Activated CD8-positive, alpha-beta memory T cell treated with anti-CD3 and anti-CD28 coated beads for 1 hour (primary cell): ENCODE measurements around the gene ABCA13.

ENCODE experiments used
- DNase-seq, 2 donors: peaks; one replicate each; pipeline ENCODE4 v3.0.0-alpha.2; 2020; ENCODE audit warnings: low read depth in 1 of 2; ENCODE audit errors: extremely low read depth in 1 of 2

ABCA13 gene

GRCh38 chr7:48505466-48505865, 334.2 kb downstream of the ABCA13 start:
- no peak for DNase-seq

- DNase-seq: no peak
Measured at GRCh38 chr7:48506569-48506968, 335.3 kb downstream of the ABCA13 start.

- no peak for DNase-seq
Measured at GRCh38 chr7:48511080-48511479, 339.8 kb downstream of the ABCA13 start.

- DNase-seq: no peak
Measured at GRCh38 chr7:48512892-48513291, 341.6 kb downstream of the ABCA13 start.

- DNase-seq: no peak
Measured at GRCh38 chr7:48515171-48515570, 343.9 kb downstream of the ABCA13 start.

- no peak for DNase-seq
Measured at GRCh38 chr7:48518092-48518491, 346.8 kb downstream of the ABCA13 start.

- no peak for DNase-seq
Measured at GRCh38 chr7:48522692-48523091, 351.4 kb downstream of the ABCA13 start.

GRCh38 chr7:48525736-48526732, 354.8 kb downstream of the ABCA13 start:
- no peak for DNase-seq

- DNase-seq: no peak
Measured at GRCh38 chr7:48528646-48529045, 357.4 kb downstream of the ABCA13 start.

GRCh38 chr7:48537561-48537960, 366.3 kb downstream of the ABCA13 start:
- DNase-seq: no peak

- DNase-seq: no peak
Measured at GRCh38 chr7:48540746-48541145, 369.5 kb downstream of the ABCA13 start.

- no peak for DNase-seq
Measured at GRCh38 chr7:48548667-48549066, 377.4 kb downstream of the ABCA13 start.

- no peak for DNase-seq
Measured at GRCh38 chr7:48551652-48552051, 380.4 kb downstream of the ABCA13 start.

GRCh38 chr7:48563334-48563733, 392.1 kb downstream of the ABCA13 start:
- DNase-seq: no peak

- DNase-seq: no peak
Measured at GRCh38 chr7:48575516-48575915, 404.3 kb downstream of the ABCA13 start.

- no peak for DNase-seq
Measured at GRCh38 chr7:48587475-48587874, 416.2 kb downstream of the ABCA13 start.

- DNase-seq: no peak
Measured at GRCh38 chr7:48594349-48594748, 423.1 kb downstream of the ABCA13 start.

GRCh38 chr7:48595756-48596155, 424.5 kb downstream of the ABCA13 start:
- DNase-seq: no peak

GRCh38 chr7:48610705-48611104, 439.4 kb downstream of the ABCA13 start:
- no peak for DNase-seq

GRCh38 chr7:48611993-48612392, 440.7 kb downstream of the ABCA13 start:
- no peak for DNase-seq

- no peak for DNase-seq
Measured at GRCh38 chr7:48617508-48617907, 446.2 kb downstream of the ABCA13 start.

- no peak for DNase-seq
Measured at GRCh38 chr7:48617993-48618392, 446.7 kb downstream of the ABCA13 start.

GRCh38 chr7:48621076-48621475, 449.8 kb downstream of the ABCA13 start:
- no peak for DNase-seq
